Measurements from ENCODE around the gene TMEM14A.
A peak's percentile ranks its signal among the peaks of the same experiment; 100 is the strongest.

TMEM14A gene

GRCh38 chr6:52670502-52671409 is at the start of gene TMEM14A:
Gene TMEM14A (plus strand): TSS chr6:52671113. CDS start chr6:52677103, 5,990 bp downstream.
- Histone ChIP-seq H3K9ac (ENCODE audit: low read depth, low read length) (peak within 1 kb of the TSS; percentile 41), H3K4me3 (ENCODE audit: low read depth, low read length) (peak within 1 kb of the TSS; percentile 82), H3K36me3 (ENCODE audit: control insufficient read depth, insufficient read depth, low read length) (peaks cover 2% of the 10 kb centered on the region), H3K27me3 (ENCODE audit: control insufficient read depth, insufficient read depth, low read length) (peaks cover 9% of the 10 kb centered on the region), H3K4me1 (ENCODE audit: control insufficient read depth, insufficient read depth, low read length) (peaks cover 6% of the 10 kb centered on the region), H3K9me3 (ENCODE audit: control insufficient read depth, insufficient read depth, low read length) (no peaks in the 10 kb centered on the region)

GRCh38 chr6:52621631-52622030 is 49.3 kb upstream of the TMEM14A start:
- Histone ChIP-seq H3K4me3 (ENCODE audit: low read depth, low read length) (no peak overlapping the region), H3K4me1 (ENCODE audit: control insufficient read depth, insufficient read depth, low read length) (no peaks in the 10 kb centered on the region), H3K9ac (ENCODE audit: low read depth, low read length) (no peak overlapping the region), H3K9me3 (ENCODE audit: control insufficient read depth, insufficient read depth, low read length) (no peaks in the 10 kb centered on the region), H3K27me3 (ENCODE audit: control insufficient read depth, insufficient read depth, low read length) (no peaks in the 10 kb centered on the region), H3K36me3 (ENCODE audit: control insufficient read depth, insufficient read depth, low read length) (no peaks in the 10 kb centered on the region)

GRCh38 chr6:52622810-52623209 is 48.1 kb upstream of the TMEM14A start:
- Histone ChIP-seq H3K27me3 (ENCODE audit: control insufficient read depth, insufficient read depth, low read length) (no peaks in the 10 kb centered on the region), H3K36me3 (ENCODE audit: control insufficient read depth, insufficient read depth, low read length) (no peaks in the 10 kb centered on the region), H3K4me1 (ENCODE audit: control insufficient read depth, insufficient read depth, low read length) (no peaks in the 10 kb centered on the region), H3K9ac (ENCODE audit: low read depth, low read length) (no peak overlapping the region), H3K9me3 (ENCODE audit: control insufficient read depth, insufficient read depth, low read length) (no peaks in the 10 kb centered on the region), H3K4me3 (ENCODE audit: low read depth, low read length) (no peak overlapping the region)

GRCh38 chr6:52632011-52632410 is 38.9 kb upstream of the TMEM14A start:
- Histone ChIP-seq H3K4me3 (ENCODE audit: low read depth, low read length) (no peak overlapping the region), H3K4me1 (ENCODE audit: control insufficient read depth, insufficient read depth, low read length) (no peaks in the 10 kb centered on the region)

GRCh38 chr6:52634211-52634610 is 36.7 kb upstream of the TMEM14A start:
- Histone ChIP-seq H3K36me3 (ENCODE audit: control insufficient read depth, insufficient read depth, low read length) (no peaks in the 10 kb centered on the region), H3K27me3 (ENCODE audit: control insufficient read depth, insufficient read depth, low read length) (no peaks in the 10 kb centered on the region), H3K9me3 (ENCODE audit: control insufficient read depth, insufficient read depth, low read length) (no peaks in the 10 kb centered on the region)

More at GRCh38 chr6:52632011-52632410, 38.9 kb upstream of the TMEM14A start:
- H3K36me3 ChIP-seq (ENCODE audit: control insufficient read depth, insufficient read depth, low read length), result no peaks in the 10 kb centered on the region
- H3K27me3 ChIP-seq (ENCODE audit: control insufficient read depth, insufficient read depth, low read length), result no peaks in the 10 kb centered on the region
- H3K9ac ChIP-seq (ENCODE audit: low read depth, low read length), result no peak overlapping the region
- no peaks in the 10 kb centered on the region for H3K9me3 ChIP-seq (ENCODE audit: control insufficient read depth, insufficient read depth, low read length)

GRCh38 chr6:52635049-52635577 is 35.8 kb upstream of the TMEM14A start:
- H3K9me3 ChIP-seq (ENCODE audit: control insufficient read depth, insufficient read depth, low read length), result no peaks in the 10 kb centered on the region
- no peaks in the 10 kb centered on the region for H3K36me3 ChIP-seq (ENCODE audit: control insufficient read depth, insufficient read depth, low read length)
- no peaks in the 10 kb centered on the region for H3K4me1 ChIP-seq (ENCODE audit: control insufficient read depth, insufficient read depth, low read length)
- no peaks in the 10 kb centered on the region for H3K27me3 ChIP-seq (ENCODE audit: control insufficient read depth, insufficient read depth, low read length)
- no peak overlapping the region for H3K4me3 ChIP-seq (ENCODE audit: low read depth, low read length)
- H3K9ac ChIP-seq (ENCODE audit: low read depth, low read length), result no peak overlapping the region

More at GRCh38 chr6:52634211-52634610, 36.7 kb upstream of the TMEM14A start:
- Histone ChIP-seq H3K9ac (ENCODE audit: low read depth, low read length) (no peak overlapping the region), H3K4me1 (ENCODE audit: control insufficient read depth, insufficient read depth, low read length) (no peaks in the 10 kb centered on the region), H3K4me3 (ENCODE audit: low read depth, low read length) (no peak overlapping the region)

GRCh38 chr6:52636830-52637229 is 34.1 kb upstream of the TMEM14A start:
- no peak overlapping the region for H3K4me3 ChIP-seq (ENCODE audit: low read depth, low read length)
- no peaks in the 10 kb centered on the region for H3K9me3 ChIP-seq (ENCODE audit: control insufficient read depth, insufficient read depth, low read length)
- no peak overlapping the region for H3K9ac ChIP-seq (ENCODE audit: low read depth, low read length)
- H3K4me1 ChIP-seq (ENCODE audit: control insufficient read depth, insufficient read depth, low read length), result no peaks in the 10 kb centered on the region
- no peaks in the 10 kb centered on the region for H3K36me3 ChIP-seq (ENCODE audit: control insufficient read depth, insufficient read depth, low read length)
- H3K27me3 ChIP-seq (ENCODE audit: control insufficient read depth, insufficient read depth, low read length), result no peaks in the 10 kb centered on the region

- no peaks in the 10 kb centered on the region for H3K36me3 ChIP-seq (ENCODE audit: control insufficient read depth, insufficient read depth, low read length)
- no peak overlapping the region for H3K9ac ChIP-seq (ENCODE audit: low read depth, low read length)
- no peaks in the 10 kb centered on the region for H3K9me3 ChIP-seq (ENCODE audit: control insufficient read depth, insufficient read depth, low read length)
- H3K4me3 ChIP-seq (ENCODE audit: low read depth, low read length), result no peak overlapping the region
- H3K4me1 ChIP-seq (ENCODE audit: control insufficient read depth, insufficient read depth, low read length), result no peaks in the 10 kb centered on the region
- H3K27me3 ChIP-seq (ENCODE audit: control insufficient read depth, insufficient read depth, low read length), result no peaks in the 10 kb centered on the region
Observed at GRCh38 chr6:52639493-52639892, 31.4 kb upstream of the TMEM14A start.

- H3K4me1 ChIP-seq (ENCODE audit: control insufficient read depth, insufficient read depth, low read length), result no peaks in the 10 kb centered on the region
- no peaks in the 10 kb centered on the region for H3K27me3 ChIP-seq (ENCODE audit: control insufficient read depth, insufficient read depth, low read length)
- H3K9me3 ChIP-seq (ENCODE audit: control insufficient read depth, insufficient read depth, low read length), result no peaks in the 10 kb centered on the region
- no peak overlapping the region for H3K4me3 ChIP-seq (ENCODE audit: low read depth, low read length)
- H3K9ac ChIP-seq (ENCODE audit: low read depth, low read length), result no peak overlapping the region
- no peaks in the 10 kb centered on the region for H3K36me3 ChIP-seq (ENCODE audit: control insufficient read depth, insufficient read depth, low read length)
Observed at GRCh38 chr6:52640170-52640569, 30.7 kb upstream of the TMEM14A start.

GRCh38 chr6:52640916-52641315 is 30.0 kb upstream of the TMEM14A start:
- no peaks in the 10 kb centered on the region for H3K27me3 ChIP-seq (ENCODE audit: control insufficient read depth, insufficient read depth, low read length)
- H3K9me3 ChIP-seq (ENCODE audit: control insufficient read depth, insufficient read depth, low read length), result no peaks in the 10 kb centered on the region
- H3K4me3 ChIP-seq (ENCODE audit: low read depth, low read length), result no peak overlapping the region
- H3K36me3 ChIP-seq (ENCODE audit: control insufficient read depth, insufficient read depth, low read length), result no peaks in the 10 kb centered on the region
- no peaks in the 10 kb centered on the region for H3K4me1 ChIP-seq (ENCODE audit: control insufficient read depth, insufficient read depth, low read length)
- no peak overlapping the region for H3K9ac ChIP-seq (ENCODE audit: low read depth, low read length)

GRCh38 chr6:52641388-52641787 is 29.5 kb upstream of the TMEM14A start:
- Histone ChIP-seq H3K4me1 (ENCODE audit: control insufficient read depth, insufficient read depth, low read length) (no peaks in the 10 kb centered on the region), H3K4me3 (ENCODE audit: low read depth, low read length) (no peak overlapping the region), H3K36me3 (ENCODE audit: control insufficient read depth, insufficient read depth, low read length) (no peaks in the 10 kb centered on the region), H3K9me3 (ENCODE audit: control insufficient read depth, insufficient read depth, low read length) (no peaks in the 10 kb centered on the region), H3K27me3 (ENCODE audit: control insufficient read depth, insufficient read depth, low read length) (no peaks in the 10 kb centered on the region), H3K9ac (ENCODE audit: low read depth, low read length) (no peak overlapping the region)

- H3K27me3 ChIP-seq (ENCODE audit: control insufficient read depth, insufficient read depth, low read length), result no peaks in the 10 kb centered on the region
Observed at GRCh38 chr6:52641826-52642225, 29.1 kb upstream of the TMEM14A start.

More at GRCh38 chr6:52641826-52642225, 29.1 kb upstream of the TMEM14A start:
- Histone ChIP-seq H3K4me3 (ENCODE audit: low read depth, low read length) (no peak overlapping the region), H3K9ac (ENCODE audit: low read depth, low read length) (no peak overlapping the region), H3K9me3 (ENCODE audit: control insufficient read depth, insufficient read depth, low read length) (no peaks in the 10 kb centered on the region), H3K4me1 (ENCODE audit: control insufficient read depth, insufficient read depth, low read length) (no peaks in the 10 kb centered on the region), H3K36me3 (ENCODE audit: control insufficient read depth, insufficient read depth, low read length) (no peaks in the 10 kb centered on the region)
